ENCODE data around the gene BBS1. TPM values are rescaled to one million over a fixed set of nuclear protein-coding genes. Genes with fewer than 3 reads are reported as not detected.

The BBS1 gene
- total RNA-seq, 1 donor from 2014 or later: 43.6 TPM

GRCh38 chr11:66467034-66467659 is 43.3 kb upstream of the BBS1 start:
- TF ChIP-seq CTCF (conservative IDR thresholded peaks at IDR 0.05; ENCODE audit: low read depth, low read length): no peak
- H3K4me3 ChIP-seq (ENCODE audit: low read depth, low read length): peak overlapping the region; percentile 63
- no peak for DNase-seq (ENCODE audit: low read depth)

- TF ChIP-seq CTCF (conservative IDR thresholded peaks at IDR 0.05; ENCODE audit: low read depth, low read length): no peak
- peak overlapping the region; percentile 63 for H3K4me3 ChIP-seq (ENCODE audit: low read depth, low read length)
- DNase-seq (ENCODE audit: low read depth): no peak
These were observed 42.7 kb upstream of the BBS1 start for GRCh38 chr11:66467756-66468155.

GRCh38 chr11:66468691-66469090 is 41.7 kb upstream of the BBS1 start:
- DNase-seq (ENCODE audit: low read depth): no peak
- TF ChIP-seq CTCF (conservative IDR thresholded peaks at IDR 0.05; ENCODE audit: low read depth, low read length): no peak
- H3K4me3 ChIP-seq (ENCODE audit: low read depth, low read length): no peak overlapping the region

GRCh38 chr11:66469441-66469840 is 41.0 kb upstream of the BBS1 start:
- no peak for TF ChIP-seq CTCF (conservative IDR thresholded peaks at IDR 0.05; ENCODE audit: low read depth, low read length)
- DNase-seq (ENCODE audit: low read depth): no peak

GRCh38 chr11:66470015-66470414 is 40.4 kb upstream of the BBS1 start:
- TF ChIP-seq CTCF (conservative IDR thresholded peaks at IDR 0.05; ENCODE audit: low read depth, low read length): no peak
- H3K4me3 ChIP-seq (ENCODE audit: low read depth, low read length): no peak overlapping the region
- no peak for DNase-seq (ENCODE audit: low read depth)

More at GRCh38 chr11:66469441-66469840, 41.0 kb upstream of the BBS1 start:
- no peak overlapping the region for H3K4me3 ChIP-seq (ENCODE audit: low read depth, low read length)

GRCh38 chr11:66471142-66471541 is 39.3 kb upstream of the BBS1 start:
- no peak for TF ChIP-seq CTCF (conservative IDR thresholded peaks at IDR 0.05; ENCODE audit: low read depth, low read length)
- H3K4me3 ChIP-seq (ENCODE audit: low read depth, low read length): no peak overlapping the region
- no peak for DNase-seq (ENCODE audit: low read depth)

- TF ChIP-seq CTCF (conservative IDR thresholded peaks at IDR 0.05; ENCODE audit: low read depth, low read length): no peak
- DNase-seq (ENCODE audit: low read depth): no peak
- H3K4me3 ChIP-seq (ENCODE audit: low read depth, low read length): no peak overlapping the region
These were observed 38.4 kb upstream of the BBS1 start for GRCh38 chr11:66472054-66472453.

Data from epithelial cell of proximal tubule (primary cell).